Trophoblast cell (in vitro differentiated cells and primary cell): ENCODE measurements around the gene TOM1L2.

Experiments used
- DNase-seq, 2 donors: peaks; one replicate each; pipeline ENCODE4 v3.0.0-alpha.2; 2016
- H2AFZ ChIP-seq: 2 replicates; pipeline ENCODE4 v1.6.1; 2013; ENCODE audit warnings: low read length, moderate library complexity, mild to moderate bottlenecking; ENCODE audit not compliant: insufficient read depth, poor library complexity
- H2AK5ac ChIP-seq: 2 replicates; pipeline ENCODE4 v1.6.1; 2013; ENCODE audit warnings: mild to moderate bottlenecking, low read length
- H2BK120ac ChIP-seq: 2 replicates; pipeline ENCODE4 v1.6.1; 2013; ENCODE audit warnings: low read length, mild to moderate bottlenecking, moderate library complexity; ENCODE audit not compliant: insufficient read depth, poor library complexity
- H2BK12ac ChIP-seq: 2 replicates; pipeline ENCODE4 v1.6.1; 2013; ENCODE audit warnings: mild to moderate bottlenecking, low read length, moderate library complexity
- H2BK5ac ChIP-seq: 2 replicates; pipeline ENCODE4 v1.6.1; 2013; ENCODE audit warnings: low read length, low read depth, moderate library complexity, mild to moderate bottlenecking; ENCODE audit not compliant: poor library complexity
- H3K14ac ChIP-seq: 2 replicates; pipeline ENCODE4 v1.6.1; 2013; ENCODE audit warnings: mild to moderate bottlenecking, low read length
- H3K18ac ChIP-seq: 2 replicates; pipeline ENCODE4 v1.6.1; 2013; ENCODE audit warnings: mild to moderate bottlenecking, low read length
- H3K23ac ChIP-seq: 2 replicates; pipeline ENCODE4 v1.6.1; 2013; ENCODE audit warnings: low read length
- H3K27ac ChIP-seq: 2 replicates; pipeline ENCODE4 v1.5.1; 2013; ENCODE audit warnings: low read depth, mild to moderate bottlenecking, inconsistent platforms, low read length, moderate library complexity
- H3K27me3 ChIP-seq: 2 replicates; pipeline ENCODE4 v1.6.1; 2013; ENCODE audit warnings: inconsistent platforms, mild to moderate bottlenecking, low read length, moderate library complexity; ENCODE audit not compliant: insufficient read depth
- H3K36me3 ChIP-seq, 2 experiments: 1 replicate in 1 of 2; 2 replicates in 1 of 2; pipeline ENCODE4 v1.6.1; 2013; ENCODE audit warnings: low read length in 2 of 2, mild to moderate bottlenecking in 2 of 2, moderate library complexity in 1 of 2; ENCODE audit not compliant: insufficient read depth in 2 of 2, control insufficient read depth in 1 of 2
- H3K4ac ChIP-seq: 2 replicates; pipeline ENCODE4 v1.6.1; 2013; ENCODE audit warnings: low read depth, mild to moderate bottlenecking, low read length, moderate library complexity
- H3K4me1 ChIP-seq, 2 experiments: 1 replicate in 1 of 2; 2 replicates in 1 of 2; pipeline ENCODE4 v1.6.1; 2013; ENCODE audit warnings: low read length in 2 of 2, mild to moderate bottlenecking in 2 of 2, moderate library complexity in 1 of 2; ENCODE audit not compliant: insufficient read depth in 2 of 2, control insufficient read depth in 1 of 2
- H3K4me2 ChIP-seq: 2 replicates; pipeline ENCODE4 v1.6.1; 2013; ENCODE audit warnings: inconsistent platforms, mild to moderate bottlenecking, low read length, moderate library complexity
- H3K4me3 ChIP-seq: 2 replicates; pipeline ENCODE4 v1.5.1; 2013; ENCODE audit warnings: mild to moderate bottlenecking, low read depth, low read length, inconsistent platforms
- H3K79me1 ChIP-seq: one replicate; pipeline ENCODE4 v1.6.1; 2013; ENCODE audit warnings: low read length
- H3K79me2 ChIP-seq: 2 replicates; pipeline ENCODE4 v1.6.1; 2013; ENCODE audit warnings: low read length, mild to moderate bottlenecking; ENCODE audit not compliant: control insufficient read depth, insufficient read depth, poor library complexity
- H3K9ac ChIP-seq: 2 replicates; pipeline ENCODE4 v1.6.1; 2013; ENCODE audit warnings: mild to moderate bottlenecking, low read length
- H3K9me3 ChIP-seq: 2 replicates; pipeline ENCODE4 v1.6.1; 2013; ENCODE audit warnings: low read depth, mild to moderate bottlenecking, control low read depth, inconsistent platforms, low read length; ENCODE audit not compliant: insufficient read depth
- H4K12ac ChIP-seq: 2 replicates; pipeline ENCODE4 v1.6.1; 2013; ENCODE audit warnings: low read depth, mild to moderate bottlenecking, low read length, moderate library complexity
- H4K8ac ChIP-seq: 2 replicates; pipeline ENCODE4 v1.6.1; 2013; ENCODE audit warnings: low read depth, mild to moderate bottlenecking, low read length, moderate library complexity
- H4K91ac ChIP-seq: one replicate; pipeline ENCODE4 v1.6.1; 2013; ENCODE audit warnings: low read depth, mild to moderate bottlenecking, low read length, moderate library complexity
- WGBS: extraction: QIAGEN DNeasy Blood & Tissue Kit; methylation state at CpG from one replicate; pipeline ENCODE4 v1.1.7; 2013; ENCODE audit warnings: missing lambda C conversion rate; ENCODE audit not compliant: insufficient read length, insufficient coverage; ENCODE audit errors: extremely low coverage; 5-methylcytosine and 5-hydroxymethylcytosine counted together

Gene TOM1L2

DNA sequence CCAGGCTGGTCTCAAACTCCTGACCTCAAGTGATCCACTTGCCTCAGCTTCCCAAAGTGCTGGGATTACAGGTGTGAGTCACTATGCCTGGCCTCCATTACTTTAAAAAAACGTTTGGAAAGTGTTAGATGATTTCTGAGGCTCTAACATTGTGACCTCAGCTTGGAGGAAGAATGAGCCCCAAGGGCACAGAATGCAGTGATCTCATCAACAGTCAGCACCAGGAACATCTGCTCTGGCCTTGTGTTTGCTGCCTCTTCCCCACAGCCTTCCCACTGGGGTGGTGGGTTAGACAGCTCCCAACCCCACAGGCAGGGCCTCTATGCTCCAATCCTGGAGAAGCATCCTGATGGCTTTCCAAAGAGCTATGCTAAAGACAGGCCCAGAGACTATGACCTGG lies 97.7 kb downstream of the TOM1L2 start:
- H3K9me3 ChIP-seq: peaks cover 3% of the 10 kb centered on the region
- no peak overlapping the region for H3K4me3 ChIP-seq
- H3K27ac ChIP-seq: no peak overlapping the region
- no peak overlapping the region for H3K4me2 ChIP-seq
- no peak overlapping the region for H2BK120ac ChIP-seq
- H3K79me1 ChIP-seq: peaks cover 15% of the 10 kb centered on the region
- H3K4ac ChIP-seq: no peak overlapping the region
- H2AK5ac ChIP-seq: no peak overlapping the region
- no CpG with 5 or more reads among the region's 1 CpG for WGBS
- peaks cover 6% of the 10 kb centered on the region for H3K79me2 ChIP-seq
- no peak overlapping the region for H4K8ac ChIP-seq
- no peak overlapping the region for H3K18ac ChIP-seq
- peak; percentile 91 to 92 for DNase-seq
- no peak overlapping the region for H3K14ac ChIP-seq
- H4K91ac ChIP-seq: no peak overlapping the region
- no peak overlapping the region for H3K9ac ChIP-seq
- no peak overlapping the region for H2BK12ac ChIP-seq
- H2AFZ ChIP-seq: no peak overlapping the region
- peaks cover 26 to 33% of the 10 kb centered on the region in 2 experiments for H3K36me3 ChIP-seq
- H3K27me3 ChIP-seq: no peaks in the 10 kb centered on the region
- H3K4me1 ChIP-seq: peaks cover 23 to 40% of the 10 kb centered on the region in 2 experiments
- H3K23ac ChIP-seq: no peak overlapping the region
- no peak overlapping the region for H4K12ac ChIP-seq
- no peak overlapping the region for H2BK5ac ChIP-seq

GRCh38 chr17:17873450-17873991 lies 98.7 kb downstream of the TOM1L2 start:
- H3K9ac ChIP-seq: no peak overlapping the region
- no peak overlapping the region for H2BK12ac ChIP-seq
- no peak overlapping the region for H2AK5ac ChIP-seq
- no peak overlapping the region for H2BK5ac ChIP-seq
- peak overlapping the region; percentile 51 for H4K91ac ChIP-seq
- DNase-seq: no peak
- no peak overlapping the region for H2AFZ ChIP-seq
- H3K4me1 ChIP-seq: peaks cover 22 to 38% of the 10 kb centered on the region in 2 experiments
- peak overlapping the region; percentile 23 for H3K27ac ChIP-seq
- no peak overlapping the region for H4K12ac ChIP-seq
- H3K14ac ChIP-seq: no peak overlapping the region
- peaks cover 3% of the 10 kb centered on the region for H3K9me3 ChIP-seq
- H3K4ac ChIP-seq: no peak overlapping the region
- no peaks in the 10 kb centered on the region for H3K27me3 ChIP-seq
- H3K23ac ChIP-seq: no peak overlapping the region
- WGBS: no CpG with 5 or more reads among the region's 8 CpGs
- no peak overlapping the region for H3K4me3 ChIP-seq
- H3K79me2 ChIP-seq: peaks cover 6% of the 10 kb centered on the region
- peaks cover 14% of the 10 kb centered on the region for H3K79me1 ChIP-seq
- H3K18ac ChIP-seq: no peak overlapping the region
- H3K36me3 ChIP-seq: peaks cover 21 to 26% of the 10 kb centered on the region in 2 experiments
- H2BK120ac ChIP-seq: no peak overlapping the region
- no peak overlapping the region for H4K8ac ChIP-seq
- H3K4me2 ChIP-seq: no peak overlapping the region

- no CpG with 5 or more reads among the region's 9 CpGs for WGBS
- DNase-seq: peak; percentile 49 to 78
Observed at GRCh38 chr17:17872547-17873345, 99.5 kb downstream of the TOM1L2 start.

GRCh38 chr17:17871913-17872312 lies 100.3 kb downstream of the TOM1L2 start:
- H3K4me3 ChIP-seq: no peak overlapping the region
- no peaks in the 10 kb centered on the region for H3K27me3 ChIP-seq
- no peak overlapping the region for H2BK12ac ChIP-seq
- H3K9ac ChIP-seq: no peak overlapping the region
- no peak overlapping the region for H3K23ac ChIP-seq
- no peak overlapping the region for H4K12ac ChIP-seq
- H4K91ac ChIP-seq: no peak overlapping the region
- H3K4me2 ChIP-seq: no peak overlapping the region
- H3K9me3 ChIP-seq: peaks cover 3% of the 10 kb centered on the region
- H2BK5ac ChIP-seq: no peak overlapping the region
- no peak overlapping the region for H2BK120ac ChIP-seq
- H2AK5ac ChIP-seq: no peak overlapping the region
- H3K14ac ChIP-seq: no peak overlapping the region
- H2AFZ ChIP-seq: no peak overlapping the region
- no peak overlapping the region for H3K27ac ChIP-seq
- DNase-seq: no peak
- peaks cover 4% of the 10 kb centered on the region for H3K79me1 ChIP-seq
- peaks cover 1% of the 10 kb centered on the region for H3K79me2 ChIP-seq
- WGBS: no CpG with 5 or more reads among the region's 3 CpGs
- H3K4me1 ChIP-seq: peaks cover 10 to 25% of the 10 kb centered on the region in 2 experiments
- peaks cover 21 to 26% of the 10 kb centered on the region in 2 experiments for H3K36me3 ChIP-seq
- no peak overlapping the region for H3K18ac ChIP-seq
- H3K4ac ChIP-seq: no peak overlapping the region
- H4K8ac ChIP-seq: no peak overlapping the region

More at GRCh38 chr17:17872547-17873345, 99.5 kb downstream of the TOM1L2 start:
- H2AK5ac ChIP-seq: no peak overlapping the region
- H3K27ac ChIP-seq: peak overlapping the region; percentile 23
- peak overlapping the region; percentile 28 for H2BK12ac ChIP-seq
- peaks cover 6% of the 10 kb centered on the region for H3K79me2 ChIP-seq
- H3K36me3 ChIP-seq: peaks cover 17 to 23% of the 10 kb centered on the region in 2 experiments
- H3K9ac ChIP-seq: no peak overlapping the region
- peaks cover 11% of the 10 kb centered on the region for H3K79me1 ChIP-seq
- no peaks in the 10 kb centered on the region for H3K27me3 ChIP-seq
- peak overlapping the region; percentile 71 for H2BK120ac ChIP-seq
- H4K12ac ChIP-seq: no peak overlapping the region
- no peak overlapping the region for H3K23ac ChIP-seq
- H4K91ac ChIP-seq: peak overlapping the region; percentile 59
- H2AFZ ChIP-seq: no peak overlapping the region
- peak overlapping the region; percentile 41 for H3K18ac ChIP-seq
- peaks cover 17 to 31% of the 10 kb centered on the region in 2 experiments for H3K4me1 ChIP-seq
- no peak overlapping the region for H3K4me2 ChIP-seq
- H2BK5ac ChIP-seq: peak overlapping the region; percentile 50
- no peak overlapping the region for H3K4me3 ChIP-seq
- H3K4ac ChIP-seq: no peak overlapping the region
- H4K8ac ChIP-seq: no peak overlapping the region
- H3K14ac ChIP-seq: peak overlapping the region; percentile 43
- H3K9me3 ChIP-seq: peaks cover 3% of the 10 kb centered on the region
